Liver (tissue), 3 donors: ENCODE measurements around the gene TBXT.

Experiments used
- EGR1 ChIP-seq, 2 donors: IDR thresholded peaks; 2 replicates each; pipeline ENCODE4 v1.6.1; 2016 to 2018; ENCODE audit warnings: antibody characterized with exemption in 2 of 2, low read depth in 2 of 2
- FOXA1 ChIP-seq: IDR thresholded peaks from 2 replicates; pipeline ENCODE4 v1.6.1; 2016; ENCODE audit warnings: antibody characterized with exemption
- JUND ChIP-seq, 2 donors: IDR thresholded peaks; 2 replicates each; pipeline ENCODE4 v1.6.1; 2016; ENCODE audit warnings: antibody characterized with exemption in 2 of 2
- RAD21 ChIP-seq, 2 donors: IDR thresholded peaks; 2 replicates each; pipeline ENCODE4 v1.6.1; 2016; ENCODE audit warnings: antibody characterized with exemption in 2 of 2, mild to moderate bottlenecking in 2 of 2
- RXRA ChIP-seq, 2 donors: IDR thresholded peaks; 2 replicates each; pipeline ENCODE4 v1.6.1; 2017 to 2018; ENCODE audit warnings: antibody characterized with exemption in 2 of 2, mild to moderate bottlenecking in 1 of 2
- SP1 ChIP-seq: IDR thresholded peaks from 2 replicates; pipeline ENCODE4 v1.6.1; 2018; ENCODE audit warnings: antibody characterized with exemption, mild to moderate bottlenecking
- YY1 ChIP-seq: IDR thresholded peaks from 2 replicates; pipeline ENCODE4 v1.6.1; 2016; ENCODE audit warnings: antibody characterized with exemption, mild to moderate bottlenecking
- TF ChIP-seq, protein P1 (sequence below): fragments of 150-350 bp; IDR thresholded peaks from 2 replicates; pipeline ENCODE4 v1.5.1; 2017; ENCODE audit warnings: improper control_type of control experiment, low read depth, low read length; ENCODE audit not compliant: missing input control
- TF ChIP-seq, protein P2 (sequence below): IDR thresholded peaks from 2 replicates; pipeline ENCODE4 v1.6.1; 2016; ENCODE audit warnings: antibody characterized with exemption, mild to moderate bottlenecking
- TF ChIP-seq, protein P3 (sequence below): IDR thresholded peaks from 2 replicates; pipeline ENCODE4 v1.6.1; 2016; ENCODE audit warnings: antibody characterized with exemption
- TF ChIP-seq, protein P4 (sequence below): IDR thresholded peaks from 2 replicates; pipeline ENCODE4 v1.6.1; 2016; ENCODE audit warnings: antibody characterized with exemption
- donor health status: healthy.
- donor health status: healthy.

DNA sequence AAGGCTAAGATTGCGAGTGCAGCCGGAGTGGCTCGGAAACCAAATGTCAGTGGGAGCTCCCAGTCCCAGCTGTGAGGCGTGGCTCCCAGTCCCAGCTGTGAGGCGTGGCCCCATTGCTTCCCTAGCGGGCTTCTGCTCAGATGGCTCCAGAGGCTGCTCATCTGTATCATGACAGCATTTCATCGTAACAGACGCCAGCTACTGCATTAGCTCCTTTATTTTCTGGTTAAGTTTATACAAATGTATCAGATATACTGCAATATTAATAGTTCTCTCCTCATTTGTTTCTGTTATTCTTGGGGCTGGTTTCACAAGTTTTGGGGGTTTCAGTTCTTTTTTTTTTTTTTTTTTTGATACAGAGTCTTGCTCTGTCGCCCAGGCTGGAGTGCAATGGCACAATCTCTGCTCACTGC, 34.7 kb upstream of the TBXT start:
- TF ChIP-seq EGR1 (IDR thresholded peaks at IDR 0.05; ENCODE audit: low read depth in 2 of 2) (no peak), YY1 (no peak), RXRA (IDR thresholded peaks at IDR 0.05) (no peak), RAD21 (IDR thresholded peaks at IDR 0.05) (no peak), SP1 (no peak), FOXA1 (no peak), JUND (IDR thresholded peaks at IDR 0.05) (no peak)
- TF ChIP-seq, protein P1, sequence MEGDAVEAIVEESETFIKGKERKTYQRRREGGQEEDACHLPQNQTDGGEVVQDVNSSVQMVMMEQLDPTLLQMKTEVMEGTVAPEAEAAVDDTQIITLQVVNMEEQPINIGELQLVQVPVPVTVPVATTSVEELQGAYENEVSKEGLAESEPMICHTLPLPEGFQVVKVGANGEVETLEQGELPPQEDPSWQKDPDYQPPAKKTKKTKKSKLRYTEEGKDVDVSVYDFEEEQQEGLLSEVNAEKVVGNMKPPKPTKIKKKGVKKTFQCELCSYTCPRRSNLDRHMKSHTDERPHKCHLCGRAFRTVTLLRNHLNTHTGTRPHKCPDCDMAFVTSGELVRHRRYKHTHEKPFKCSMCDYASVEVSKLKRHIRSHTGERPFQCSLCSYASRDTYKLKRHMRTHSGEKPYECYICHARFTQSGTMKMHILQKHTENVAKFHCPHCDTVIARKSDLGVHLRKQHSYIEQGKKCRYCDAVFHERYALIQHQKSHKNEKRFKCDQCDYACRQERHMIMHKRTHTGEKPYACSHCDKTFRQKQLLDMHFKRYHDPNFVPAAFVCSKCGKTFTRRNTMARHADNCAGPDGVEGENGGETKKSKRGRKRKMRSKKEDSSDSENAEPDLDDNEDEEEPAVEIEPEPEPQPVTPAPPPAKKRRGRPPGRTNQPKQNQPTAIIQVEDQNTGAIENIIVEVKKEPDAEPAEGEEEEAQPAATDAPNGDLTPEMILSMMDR, result no peak
- TF ChIP-seq, protein P2, sequence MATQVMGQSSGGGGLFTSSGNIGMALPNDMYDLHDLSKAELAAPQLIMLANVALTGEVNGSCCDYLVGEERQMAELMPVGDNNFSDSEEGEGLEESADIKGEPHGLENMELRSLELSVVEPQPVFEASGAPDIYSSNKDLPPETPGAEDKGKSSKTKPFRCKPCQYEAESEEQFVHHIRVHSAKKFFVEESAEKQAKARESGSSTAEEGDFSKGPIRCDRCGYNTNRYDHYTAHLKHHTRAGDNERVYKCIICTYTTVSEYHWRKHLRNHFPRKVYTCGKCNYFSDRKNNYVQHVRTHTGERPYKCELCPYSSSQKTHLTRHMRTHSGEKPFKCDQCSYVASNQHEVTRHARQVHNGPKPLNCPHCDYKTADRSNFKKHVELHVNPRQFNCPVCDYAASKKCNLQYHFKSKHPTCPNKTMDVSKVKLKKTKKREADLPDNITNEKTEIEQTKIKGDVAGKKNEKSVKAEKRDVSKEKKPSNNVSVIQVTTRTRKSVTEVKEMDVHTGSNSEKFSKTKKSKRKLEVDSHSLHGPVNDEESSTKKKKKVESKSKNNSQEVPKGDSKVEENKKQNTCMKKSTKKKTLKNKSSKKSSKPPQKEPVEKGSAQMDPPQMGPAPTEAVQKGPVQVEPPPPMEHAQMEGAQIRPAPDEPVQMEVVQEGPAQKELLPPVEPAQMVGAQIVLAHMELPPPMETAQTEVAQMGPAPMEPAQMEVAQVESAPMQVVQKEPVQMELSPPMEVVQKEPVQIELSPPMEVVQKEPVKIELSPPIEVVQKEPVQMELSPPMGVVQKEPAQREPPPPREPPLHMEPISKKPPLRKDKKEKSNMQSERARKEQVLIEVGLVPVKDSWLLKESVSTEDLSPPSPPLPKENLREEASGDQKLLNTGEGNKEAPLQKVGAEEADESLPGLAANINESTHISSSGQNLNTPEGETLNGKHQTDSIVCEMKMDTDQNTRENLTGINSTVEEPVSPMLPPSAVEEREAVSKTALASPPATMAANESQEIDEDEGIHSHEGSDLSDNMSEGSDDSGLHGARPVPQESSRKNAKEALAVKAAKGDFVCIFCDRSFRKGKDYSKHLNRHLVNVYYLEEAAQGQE, result no peak
- TF ChIP-seq, protein P3, sequence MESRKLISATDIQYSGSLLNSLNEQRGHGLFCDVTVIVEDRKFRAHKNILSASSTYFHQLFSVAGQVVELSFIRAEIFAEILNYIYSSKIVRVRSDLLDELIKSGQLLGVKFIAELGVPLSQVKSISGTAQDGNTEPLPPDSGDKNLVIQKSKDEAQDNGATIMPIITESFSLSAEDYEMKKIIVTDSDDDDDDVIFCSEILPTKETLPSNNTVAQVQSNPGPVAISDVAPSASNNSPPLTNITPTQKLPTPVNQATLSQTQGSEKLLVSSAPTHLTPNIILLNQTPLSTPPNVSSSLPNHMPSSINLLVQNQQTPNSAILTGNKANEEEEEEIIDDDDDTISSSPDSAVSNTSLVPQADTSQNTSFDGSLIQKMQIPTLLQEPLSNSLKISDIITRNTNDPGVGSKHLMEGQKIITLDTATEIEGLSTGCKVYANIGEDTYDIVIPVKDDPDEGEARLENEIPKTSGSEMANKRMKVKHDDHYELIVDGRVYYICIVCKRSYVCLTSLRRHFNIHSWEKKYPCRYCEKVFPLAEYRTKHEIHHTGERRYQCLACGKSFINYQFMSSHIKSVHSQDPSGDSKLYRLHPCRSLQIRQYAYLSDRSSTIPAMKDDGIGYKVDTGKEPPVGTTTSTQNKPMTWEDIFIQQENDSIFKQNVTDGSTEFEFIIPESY, result no peak
- TF ChIP-seq, protein P4, sequence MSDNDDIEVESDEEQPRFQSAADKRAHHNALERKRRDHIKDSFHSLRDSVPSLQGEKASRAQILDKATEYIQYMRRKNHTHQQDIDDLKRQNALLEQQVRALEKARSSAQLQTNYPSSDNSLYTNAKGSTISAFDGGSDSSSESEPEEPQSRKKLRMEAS, result no peak
